ENCODE data around the gene CFTR.

GRCh38 chr7:117472335-117472734, 7.5 kb upstream of the CFTR start:
- TF ChIP-seq CTCF (IDR thresholded peaks at IDR 0.05) (no peak), POLR2A (IDR thresholded peaks at IDR 0.05) (no peak)

All from thyroid gland (tissue), 4 donors.